Effector memory CD4-positive, alpha-beta T cell (primary cell): Measurements from ENCODE around the gene SEC23A.

ENCODE experiments used
- DNase-seq, 3 donors: peaks; one replicate each; pipeline ENCODE4 v3.0.0-alpha.2; 2020
- H3K27ac ChIP-seq: 2 replicates; pipeline ENCODE4 v1.7.0; 2013; ENCODE audit warnings: mild to moderate bottlenecking, low read length, moderate library complexity; ENCODE audit not compliant: insufficient read depth, poor library complexity, severe bottlenecking
- H3K27me3 ChIP-seq: replicated peaks from 2 replicates; pipeline ENCODE4 v1.7.0; 2013; ENCODE audit warnings: mild to moderate bottlenecking, low read length; ENCODE audit not compliant: insufficient read depth, control insufficient read depth, poor library complexity, severe bottlenecking
- H3K36me3 ChIP-seq: 2 replicates; pipeline ENCODE4 v1.7.0; 2013; ENCODE audit warnings: mild to moderate bottlenecking, low read length, moderate library complexity; ENCODE audit not compliant: control insufficient read depth, insufficient read depth
- H3K4me1 ChIP-seq: 2 replicates; pipeline ENCODE4 v1.7.0; 2013; ENCODE audit warnings: low read length, mild to moderate bottlenecking; ENCODE audit not compliant: control insufficient read depth, insufficient read depth, poor library complexity, severe bottlenecking
- H3K4me3 ChIP-seq: 2 replicates; pipeline ENCODE4 v1.7.0; 2013; ENCODE audit warnings: low read length, low read depth, mild to moderate bottlenecking; ENCODE audit not compliant: insufficient read depth, poor library complexity, severe bottlenecking
- H3K9me3 ChIP-seq: 2 replicates; pipeline ENCODE4 v1.7.0; 2013; ENCODE audit warnings: mild to moderate bottlenecking, low read length, moderate library complexity; ENCODE audit not compliant: control insufficient read depth

Gene SEC23A

GRCh38 chr14:38992067-38992844 is 110.8 kb downstream of the SEC23A start:
- Histone ChIP-seq H3K4me1 (no peaks in the 10 kb centered on the region), H3K9me3 (no peaks in the 10 kb centered on the region), H3K4me3 (no peak overlapping the region), H3K27me3 (no peaks in the 10 kb centered on the region), H3K27ac (no peak overlapping the region), H3K36me3 (no peaks in the 10 kb centered on the region)
- DNase-seq = no peak

- no peaks in the 10 kb centered on the region for H3K27me3 ChIP-seq
- H3K27ac ChIP-seq = no peak overlapping the region
- DNase-seq = no peak
- no peaks in the 10 kb centered on the region for H3K36me3 ChIP-seq
- H3K4me3 ChIP-seq = no peak overlapping the region
- H3K9me3 ChIP-seq = no peaks in the 10 kb centered on the region
- H3K4me1 ChIP-seq = no peaks in the 10 kb centered on the region
These were observed 111.7 kb downstream of the SEC23A start for GRCh38 chr14:38991299-38991698.

GRCh38 chr14:38989922-38990546 is 113.0 kb downstream of the SEC23A start:
- Histone ChIP-seq H3K4me3 (no peak overlapping the region), H3K27me3 (no peaks in the 10 kb centered on the region), H3K9me3 (no peaks in the 10 kb centered on the region), H3K36me3 (no peaks in the 10 kb centered on the region), H3K4me1 (no peaks in the 10 kb centered on the region), H3K27ac (no peak overlapping the region)
- no peak for DNase-seq

GRCh38 chr14:38987781-38988180 is 115.3 kb downstream of the SEC23A start:
- Histone ChIP-seq H3K36me3 (no peaks in the 10 kb centered on the region), H3K27ac (no peak overlapping the region), H3K9me3 (no peaks in the 10 kb centered on the region), H3K4me3 (no peak overlapping the region), H3K27me3 (no peaks in the 10 kb centered on the region), H3K4me1 (no peaks in the 10 kb centered on the region)
- DNase-seq = no peak

- DNase-seq = no peak
- no peak overlapping the region for H3K27ac ChIP-seq
- H3K36me3 ChIP-seq = no peaks in the 10 kb centered on the region
- H3K4me3 ChIP-seq = no peak overlapping the region
- H3K4me1 ChIP-seq = no peaks in the 10 kb centered on the region
- no peaks in the 10 kb centered on the region for H3K27me3 ChIP-seq
- H3K9me3 ChIP-seq = no peaks in the 10 kb centered on the region
These were observed 120.2 kb downstream of the SEC23A start for GRCh38 chr14:38982837-38983236.

- Histone ChIP-seq H3K4me3 (no peak overlapping the region), H3K9me3 (no peaks in the 10 kb centered on the region), H3K36me3 (no peaks in the 10 kb centered on the region), H3K4me1 (no peaks in the 10 kb centered on the region), H3K27me3 (no peaks in the 10 kb centered on the region), H3K27ac (no peak overlapping the region)
- DNase-seq = no peak
These were observed 120.8 kb downstream of the SEC23A start for GRCh38 chr14:38982278-38982677.
